Stimulated activated CD4-positive, alpha-beta T cell treated with anti-CD3 and anti-CD28 coated beads, TNF-alpha, amount 100 ng/mL, for 1 hour (primary cell): Measurements from ENCODE around the gene TBC1D14.
"Not testable (repeated sequence)": the region's sequence is repeated elsewhere in the genome, so short reads cannot be mapped to it uniquely, and the experiment has no call there.

Experiments
- DNase-seq, 3 donors: peaks; one replicate each; pipeline ENCODE4 v3.0.0-alpha.2; 2020; ENCODE audit warnings: low read depth in 3 of 3, low spot score in 1 of 3

TBC1D14 gene

DNA sequence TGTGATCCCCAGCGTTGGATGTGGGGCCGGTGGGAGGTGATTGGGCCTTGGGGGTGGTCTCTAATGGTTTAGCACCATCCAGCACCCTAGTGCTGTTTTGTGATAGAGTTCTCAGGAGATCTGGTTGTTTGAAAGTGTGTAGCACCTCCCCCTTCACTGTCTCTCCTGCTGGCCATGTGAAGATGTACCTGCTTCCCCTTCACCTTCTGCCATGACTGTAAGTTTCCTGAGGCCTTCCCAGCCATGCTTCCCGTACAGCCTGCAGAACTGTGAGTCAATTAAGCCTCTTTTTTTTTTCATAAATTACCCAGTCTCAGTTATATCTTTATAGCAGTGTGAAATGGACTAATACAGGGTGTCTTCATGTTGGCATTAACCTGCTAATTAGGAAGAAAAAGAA is 19.3 kb upstream of the TBC1D14 start:
- DNase-seq, result no peak

DNA sequence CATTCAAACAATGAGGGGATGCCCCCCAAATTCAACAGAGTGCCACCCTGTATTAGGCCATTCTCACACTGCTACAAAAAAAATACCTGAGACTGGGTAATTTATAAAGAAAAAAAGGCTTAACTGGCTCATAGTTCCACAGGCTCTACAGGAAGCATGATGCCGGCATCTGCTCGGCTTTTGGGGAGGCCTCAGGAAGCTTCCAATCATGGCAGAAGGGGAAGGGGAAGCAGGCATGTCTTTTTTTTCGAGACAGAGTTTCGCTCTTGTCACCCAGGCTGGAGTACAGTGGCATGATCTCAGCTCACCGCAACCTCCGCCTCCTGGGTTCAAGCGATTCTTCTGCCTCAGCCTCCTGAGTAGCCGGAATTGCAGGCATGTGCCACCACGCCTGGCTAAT is 18.7 kb upstream of the TBC1D14 start:
- DNase-seq, result not testable (repeated sequence)

DNA sequence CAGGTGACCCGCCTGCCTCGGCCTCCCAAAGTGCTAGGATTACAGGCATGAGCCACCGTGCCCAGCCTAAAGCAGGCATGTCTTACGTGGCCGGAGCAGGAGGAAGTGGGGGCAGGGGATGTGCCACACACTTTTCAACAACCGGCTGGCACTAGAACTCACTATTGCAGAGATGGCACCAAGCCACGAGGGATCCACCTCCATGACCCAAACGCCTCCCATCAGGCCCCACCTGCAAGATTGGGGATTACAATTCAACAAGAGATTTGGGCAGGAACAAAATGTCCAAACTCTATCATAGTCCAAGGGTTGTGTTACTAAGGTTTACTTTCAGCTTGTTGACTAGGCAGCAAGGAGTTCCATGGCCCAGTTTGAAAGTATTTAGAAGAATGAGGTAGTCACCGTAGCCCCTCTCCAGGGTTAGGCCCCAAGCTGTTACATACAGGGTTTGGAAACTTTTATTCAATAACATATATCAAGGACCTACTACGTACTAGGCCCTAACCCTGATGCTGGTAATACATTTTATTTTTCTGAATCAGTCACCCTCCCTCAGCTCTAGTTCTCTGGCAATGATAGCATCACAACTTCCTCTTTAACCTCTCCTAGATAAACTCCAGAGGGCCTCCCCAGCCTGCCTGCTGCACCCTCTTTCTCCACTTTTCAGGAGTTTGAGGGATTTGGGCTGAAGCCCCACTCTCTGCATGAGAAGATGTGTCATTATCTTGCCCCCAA is 18.0 kb upstream of the TBC1D14 start:
- DNase-seq, result no peak

DNA sequence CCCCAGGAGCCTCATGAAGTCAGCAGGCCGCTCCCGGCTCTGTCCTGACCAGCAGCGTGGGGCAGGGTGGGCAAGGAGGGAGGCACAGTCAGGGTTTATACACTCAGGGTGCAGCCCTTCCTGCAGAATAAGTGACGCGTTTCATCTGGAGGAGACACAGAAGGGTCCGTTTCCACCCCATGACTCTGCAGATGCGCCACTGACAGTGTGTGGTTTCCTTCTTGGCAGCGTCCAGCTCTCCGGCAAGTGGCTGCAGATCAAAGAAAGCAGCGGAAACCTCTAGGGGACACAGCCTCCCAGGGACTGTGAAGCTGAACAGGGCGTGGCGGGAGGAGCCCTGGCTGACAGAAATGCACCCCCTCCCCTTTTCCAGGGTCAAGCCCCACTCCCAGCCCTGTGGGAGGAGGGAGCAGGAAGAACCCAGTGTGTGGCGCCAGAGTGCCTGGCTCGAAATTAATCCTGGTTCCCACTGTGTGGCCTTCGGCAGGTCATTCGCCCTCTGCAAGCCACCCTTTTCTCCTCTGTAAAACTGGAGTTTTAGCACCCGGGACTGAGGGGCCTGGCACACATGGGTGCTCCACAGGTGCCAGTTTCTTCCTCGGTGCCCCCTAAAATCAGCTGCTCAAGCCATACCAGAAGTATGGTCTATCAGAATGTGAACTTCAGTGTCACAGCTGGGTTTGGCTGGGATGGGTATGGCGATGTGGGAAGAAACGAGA is 17.3 kb upstream of the TBC1D14 start:
- DNase-seq, result no peak

DNA sequence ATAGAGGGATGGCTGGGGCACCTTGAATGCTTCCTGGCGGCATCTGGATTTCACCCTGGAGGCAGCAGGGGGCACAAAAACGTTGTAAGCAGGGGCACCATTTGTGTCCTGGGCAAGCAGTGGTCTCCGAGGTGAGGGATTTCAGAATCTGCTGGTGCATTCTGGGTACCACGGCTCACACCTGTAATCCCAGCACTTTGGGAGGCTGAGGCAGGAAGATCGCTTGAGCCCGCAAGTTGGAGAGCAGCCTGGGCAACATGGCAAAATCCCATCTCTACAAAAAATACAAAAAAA is 16.8 kb upstream of the TBC1D14 start:
- DNase-seq, result no peak

DNA sequence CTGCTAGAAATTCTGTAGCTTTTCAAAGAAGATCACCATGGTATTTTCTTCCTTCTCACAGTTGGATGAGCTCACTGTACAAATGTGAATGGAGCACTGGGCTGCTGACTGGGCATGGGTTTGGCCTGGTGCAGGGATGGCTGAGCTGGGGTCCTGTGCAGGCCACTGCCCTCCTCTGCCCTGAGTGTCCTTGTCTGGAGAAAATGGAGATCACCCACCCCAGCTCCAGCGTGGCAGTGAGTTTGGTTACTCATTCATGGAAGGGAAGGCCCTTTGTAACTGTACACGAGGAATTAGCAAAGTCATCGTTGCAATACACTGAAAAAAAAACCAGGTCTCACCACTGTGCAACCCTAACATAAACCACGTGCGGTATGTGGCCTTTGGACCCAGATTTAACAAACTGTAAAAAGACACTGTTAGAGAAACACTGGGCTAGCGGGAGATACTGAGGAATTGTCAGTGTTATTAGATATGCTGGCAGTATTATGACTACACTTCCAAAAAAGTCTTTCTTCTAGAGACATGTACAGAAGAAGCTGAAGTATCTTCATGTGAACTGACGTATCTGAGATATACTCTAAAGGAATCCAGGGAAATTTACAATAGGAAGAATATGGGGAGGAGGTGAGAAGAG is 16.1 kb upstream of the TBC1D14 start:
- DNase-seq, result no peak

DNA sequence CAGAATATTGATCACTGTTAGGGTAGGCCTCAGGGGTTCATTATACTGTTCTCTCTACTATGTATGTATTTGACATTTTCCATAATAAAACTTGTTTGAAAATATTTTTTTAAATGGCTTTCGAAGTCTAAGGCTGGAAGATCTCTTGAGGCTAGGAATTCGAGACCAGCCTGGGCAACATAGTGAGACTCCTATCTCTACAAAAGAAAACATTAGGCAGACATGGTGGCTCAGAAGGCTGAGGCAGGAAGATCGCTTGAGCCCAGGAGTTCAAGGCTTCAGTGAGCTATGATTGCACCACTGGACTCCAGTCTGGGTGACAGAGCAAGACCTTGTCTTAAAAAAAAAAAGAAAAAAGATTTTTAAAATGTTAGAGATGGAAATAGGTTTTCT is 15.5 kb upstream of the TBC1D14 start:
- DNase-seq, result no peak

DNA sequence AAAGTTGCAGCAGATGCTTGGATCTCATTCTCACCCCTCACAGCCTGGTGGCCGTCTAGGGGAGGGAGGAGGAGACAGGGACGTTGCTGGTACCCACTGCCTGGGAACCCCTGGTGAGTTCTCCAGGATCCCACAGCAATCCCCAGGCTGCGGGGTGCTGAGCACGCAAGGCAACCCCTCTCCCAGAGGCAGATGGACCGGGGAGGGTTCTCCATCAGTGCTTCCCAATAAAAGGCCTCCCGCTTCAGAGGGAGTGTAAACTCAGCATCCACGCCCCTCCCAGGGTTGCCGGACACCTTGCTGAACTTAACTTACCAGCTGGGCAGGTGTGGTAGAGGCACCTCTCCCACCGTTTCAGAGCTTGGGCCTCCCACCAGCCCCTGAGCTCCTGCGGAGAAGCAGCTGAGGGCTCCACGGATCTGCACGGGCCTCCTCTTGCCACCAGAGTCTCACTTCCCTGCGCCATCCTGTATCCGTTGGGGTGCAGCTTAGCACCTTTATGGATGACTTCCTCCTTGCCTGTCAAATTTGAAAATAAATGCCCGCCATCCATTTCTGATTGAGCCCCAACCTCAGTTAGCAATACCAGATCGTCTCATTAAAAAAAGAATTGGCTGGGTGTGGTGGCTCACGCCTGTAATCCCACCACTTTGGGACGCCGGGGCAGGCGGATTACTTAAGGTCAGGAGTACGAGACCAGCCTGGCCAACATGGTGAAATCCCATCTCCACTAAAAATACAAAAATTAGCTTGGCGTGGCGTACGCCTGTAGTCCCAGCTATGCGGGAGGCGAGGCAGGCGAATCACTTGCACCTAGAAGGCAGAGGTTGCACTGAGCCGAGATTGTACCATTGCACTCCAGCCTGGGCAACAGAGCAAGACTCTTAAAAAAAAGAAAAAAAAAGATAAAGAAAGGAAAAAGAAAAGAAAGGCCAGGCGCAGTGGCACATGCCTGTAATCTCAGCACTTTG is 14.8 kb upstream of the TBC1D14 start:
- DNase-seq, result no peak

DNA sequence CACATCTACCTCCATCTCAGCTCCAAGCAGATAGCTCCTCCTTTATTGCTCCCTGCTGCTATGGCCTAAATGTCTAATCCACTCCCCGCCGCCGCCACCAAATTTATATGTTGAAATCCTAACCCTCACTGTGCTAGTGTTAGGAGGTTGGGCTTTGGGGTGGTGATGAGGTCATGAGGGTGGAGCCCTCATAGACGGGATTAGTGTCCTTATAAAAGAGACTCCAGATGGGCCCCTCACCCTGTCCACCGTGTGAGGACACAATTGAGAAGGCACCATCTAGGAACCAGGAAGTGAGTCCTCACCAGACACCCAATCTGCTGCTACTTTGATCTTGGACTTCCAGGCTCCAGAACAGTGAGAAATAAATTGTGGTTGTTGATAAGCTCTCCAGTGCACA is 13.6 kb upstream of the TBC1D14 start:
- no peak for DNase-seq

DNA sequence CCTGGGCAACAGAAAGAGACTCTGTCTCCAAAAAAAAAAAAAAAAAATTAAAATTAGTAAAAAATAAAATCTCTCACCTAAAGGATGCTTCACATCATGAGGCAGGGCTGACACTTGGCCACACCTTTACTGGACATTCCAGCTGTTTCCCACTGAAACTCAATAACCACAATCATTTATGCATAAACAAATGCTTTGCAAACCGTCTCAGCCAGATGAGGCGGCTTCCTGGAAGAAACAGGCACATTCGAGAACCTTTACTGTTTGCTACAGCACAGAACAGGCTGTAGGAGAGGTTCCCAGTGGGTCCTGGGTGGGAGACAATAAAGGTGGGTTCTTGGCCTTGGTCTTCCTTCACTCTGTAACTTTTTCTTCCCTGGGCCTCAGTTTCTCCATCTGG is 10.9 kb upstream of the TBC1D14 start:
- no peak for DNase-seq

DNA sequence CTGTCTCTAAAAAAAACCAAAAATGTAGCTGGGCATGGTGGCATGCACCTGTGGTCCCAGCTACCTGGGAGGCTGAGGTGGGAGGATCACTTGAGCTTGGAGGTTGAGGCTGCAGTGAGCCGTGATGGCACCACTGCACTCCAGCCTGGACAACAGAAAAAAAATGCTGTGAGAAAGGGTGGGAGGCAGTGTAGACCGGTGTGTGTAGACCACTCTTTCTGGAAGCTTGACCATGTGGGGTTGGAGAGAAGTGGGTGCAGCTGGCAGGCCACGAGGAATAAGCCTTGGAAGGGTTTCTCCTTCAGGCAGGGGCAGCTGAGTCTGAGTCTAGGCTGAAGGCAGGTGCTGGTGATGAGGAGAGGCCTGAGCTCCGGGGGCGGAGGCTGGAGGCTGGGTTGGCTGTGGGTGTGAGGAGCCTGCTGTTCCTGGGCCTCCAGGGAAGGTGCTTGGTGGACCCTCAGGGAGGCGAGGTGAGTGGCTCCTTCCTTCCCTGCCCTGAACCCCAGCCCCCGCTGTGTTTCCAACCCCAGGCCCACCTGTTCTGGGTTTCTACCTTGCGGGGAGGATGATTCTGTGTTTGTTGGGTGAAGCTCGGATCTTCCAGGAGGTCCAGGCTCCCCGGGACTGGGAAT is 9.3 kb upstream of the TBC1D14 start:
- DNase-seq, result no peak

DNA sequence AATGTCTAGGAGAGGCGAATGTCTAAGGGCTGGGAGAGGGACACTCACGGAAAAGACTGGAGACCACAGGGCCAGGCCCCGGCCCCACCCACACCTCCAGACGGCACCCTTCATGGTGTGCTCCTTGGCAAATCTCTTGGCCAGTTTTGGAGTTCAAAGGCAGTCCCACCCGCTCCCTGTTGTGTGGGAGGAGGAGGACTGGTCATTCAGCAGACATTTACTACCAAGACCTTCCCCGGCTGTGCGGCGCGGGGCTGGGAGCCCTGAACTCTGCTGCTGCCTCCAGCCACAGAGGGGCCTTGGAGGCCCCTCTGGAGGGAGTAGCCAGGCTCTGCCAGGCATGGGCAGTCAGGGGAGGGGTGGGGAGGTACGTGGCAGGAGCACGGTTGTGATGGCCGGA is 8.7 kb upstream of the TBC1D14 start:
- DNase-seq, result no peak

DNA sequence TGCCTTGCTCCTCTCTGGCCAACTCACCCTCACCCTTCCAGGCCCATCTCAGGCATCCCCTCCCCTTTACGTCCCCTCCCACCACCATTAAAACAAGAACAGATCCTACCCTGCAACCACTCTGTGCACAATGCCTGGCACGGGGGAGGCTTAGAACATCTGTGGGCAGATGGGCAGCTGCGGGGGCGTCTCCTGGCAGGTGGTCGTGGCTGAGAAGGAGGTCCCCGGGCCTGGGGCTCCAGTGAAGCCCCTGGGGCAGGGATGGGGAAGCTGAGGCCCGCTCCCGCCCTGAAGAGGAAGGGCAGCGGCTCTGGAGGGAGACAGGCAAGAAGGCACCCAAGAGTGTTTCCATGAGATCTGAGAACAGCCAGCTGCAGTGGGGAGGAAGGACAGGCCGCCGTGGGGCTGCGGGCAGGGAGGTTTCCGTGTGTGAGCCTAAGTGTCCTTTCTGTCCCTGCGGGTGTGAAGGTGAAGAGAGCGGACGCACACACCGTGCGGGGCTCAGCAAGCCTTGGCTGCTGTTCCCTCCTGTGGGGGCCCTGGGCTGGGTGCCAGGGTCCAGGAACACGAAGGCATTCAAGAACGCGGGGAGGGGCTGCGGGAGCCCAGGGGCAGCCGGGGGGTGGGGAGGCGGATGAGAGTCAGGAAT is 7.8 kb upstream of the TBC1D14 start:
- no peak for DNase-seq

DNA sequence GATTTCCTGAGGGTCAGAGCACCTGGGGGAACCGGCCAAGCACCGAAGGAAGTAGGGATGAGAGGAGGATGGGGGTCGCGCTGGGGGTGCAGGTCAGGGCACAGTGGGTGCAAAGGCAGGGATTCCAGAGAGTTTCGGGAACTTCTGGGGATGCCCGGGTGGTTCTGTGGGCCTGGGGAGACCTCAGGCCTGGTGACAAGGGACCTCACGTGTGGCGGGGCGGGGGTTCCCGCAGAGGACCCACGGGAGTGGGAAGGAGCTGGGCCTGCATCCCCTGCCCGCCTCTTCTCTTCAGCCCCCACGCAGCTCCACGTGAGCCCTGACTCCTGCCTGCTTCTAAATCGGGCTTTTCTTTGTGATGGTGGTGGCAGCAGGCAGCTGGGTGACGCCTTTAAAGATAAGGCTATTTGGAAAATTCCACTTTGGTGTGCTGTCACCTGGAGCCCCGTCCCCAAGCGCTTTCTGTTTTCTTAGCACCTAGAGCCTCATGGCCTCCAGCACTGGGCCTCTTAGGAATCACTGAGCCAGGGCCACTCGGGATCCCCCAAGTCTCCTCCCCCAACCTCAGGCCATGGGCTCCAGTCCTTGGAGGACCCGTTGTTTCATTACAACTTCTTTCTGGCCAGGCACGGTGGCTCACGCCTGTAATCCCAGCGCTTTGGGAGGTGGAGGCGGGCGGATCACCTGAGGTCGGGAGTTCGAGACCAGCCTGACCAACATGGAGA is 7.1 kb upstream of the TBC1D14 start:
- DNase-seq, result no peak

DNA sequence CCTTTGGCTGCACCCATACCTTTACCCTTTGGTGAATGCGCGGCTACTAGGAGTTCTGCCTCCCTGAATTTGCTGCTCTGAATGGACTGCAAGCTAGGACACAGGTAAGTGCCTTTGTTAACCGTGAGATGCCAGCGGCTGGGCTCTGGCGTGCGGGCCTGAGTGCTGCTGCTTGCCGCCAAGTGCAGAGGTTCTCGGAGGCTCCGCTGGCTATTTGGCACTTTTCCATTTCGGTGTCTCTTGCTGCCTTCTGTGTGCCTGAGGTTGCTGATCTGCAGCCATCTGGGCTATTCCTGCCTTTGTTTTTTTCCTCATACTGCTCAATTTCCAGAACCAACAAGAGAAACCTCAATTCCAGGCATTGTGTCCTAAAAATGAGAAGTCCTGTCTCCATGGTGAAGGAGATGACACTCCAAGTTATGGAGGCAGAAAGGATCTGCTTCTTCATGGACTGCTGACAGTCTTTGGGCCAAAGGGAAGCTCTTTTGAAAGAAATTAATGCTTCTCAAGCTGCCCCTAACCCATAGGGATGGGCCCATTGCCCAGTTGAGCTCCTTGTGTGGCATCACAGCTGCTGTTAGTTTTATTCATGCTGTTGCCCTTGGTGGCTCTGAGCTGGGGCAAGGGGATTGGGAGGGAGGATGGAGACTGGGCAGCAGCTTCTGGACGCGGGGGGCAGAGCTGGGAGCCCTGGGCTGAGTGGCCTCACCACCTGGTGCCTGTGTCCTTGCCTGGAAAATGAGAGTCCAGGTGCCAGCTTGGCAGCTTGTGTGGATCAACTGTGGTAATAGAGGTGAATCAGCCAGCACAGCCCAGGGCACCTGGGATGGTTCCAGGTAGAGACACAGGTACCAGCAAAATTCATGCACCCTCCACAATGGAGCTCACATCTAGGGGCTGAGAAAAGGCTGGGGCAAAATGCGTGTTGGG is 3.8 kb upstream of the TBC1D14 start:
- DNase-seq, result no peak

DNA sequence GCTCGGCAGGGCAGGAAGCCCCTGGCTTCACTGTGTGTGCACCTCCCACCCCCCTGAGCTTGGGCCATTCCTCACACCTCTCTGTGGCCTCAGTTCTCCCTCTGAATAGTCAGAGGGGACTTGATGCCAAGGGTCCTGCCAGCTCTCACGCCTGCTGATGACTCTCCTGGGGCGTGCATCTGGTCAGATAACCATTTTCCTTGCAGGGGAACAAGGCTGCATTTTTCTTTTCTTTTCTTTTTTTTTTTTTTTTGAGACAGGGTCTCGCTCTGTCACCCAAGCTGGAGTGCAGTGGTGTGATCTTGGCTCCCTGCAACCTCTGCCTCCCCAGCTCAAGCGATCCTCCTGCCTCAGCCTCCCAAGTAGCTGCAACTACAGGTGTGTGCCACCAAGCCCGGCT is 3.1 kb upstream of the TBC1D14 start:
- not testable (repeated sequence) for DNase-seq

DNA sequence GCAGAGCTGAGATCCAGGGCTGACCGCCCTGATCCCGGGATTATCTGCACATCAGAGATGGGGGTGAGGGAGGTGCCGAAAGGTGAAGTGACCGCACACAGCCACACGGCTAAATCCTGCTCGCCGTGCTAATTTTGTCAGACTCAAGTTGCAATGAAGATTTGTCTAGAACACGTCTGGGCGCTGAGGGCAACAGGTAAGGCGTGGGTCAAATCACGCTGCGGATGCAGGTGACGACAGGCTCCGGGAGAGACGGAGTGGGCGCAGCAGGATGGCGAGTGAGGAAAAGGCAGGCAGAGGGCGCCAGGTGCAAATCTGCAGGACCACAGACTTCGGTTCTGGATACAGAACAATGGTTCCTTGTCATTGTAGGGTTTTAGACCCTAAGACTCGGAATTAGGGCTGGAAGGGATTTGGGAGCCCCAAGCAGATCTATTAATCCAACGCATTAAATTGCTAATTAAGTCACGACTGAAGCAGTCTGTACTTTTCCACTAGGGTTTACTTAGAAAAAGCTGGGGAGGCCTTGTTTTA is 1.9 kb upstream of the TBC1D14 start:
- DNase-seq, result no peak

DNA sequence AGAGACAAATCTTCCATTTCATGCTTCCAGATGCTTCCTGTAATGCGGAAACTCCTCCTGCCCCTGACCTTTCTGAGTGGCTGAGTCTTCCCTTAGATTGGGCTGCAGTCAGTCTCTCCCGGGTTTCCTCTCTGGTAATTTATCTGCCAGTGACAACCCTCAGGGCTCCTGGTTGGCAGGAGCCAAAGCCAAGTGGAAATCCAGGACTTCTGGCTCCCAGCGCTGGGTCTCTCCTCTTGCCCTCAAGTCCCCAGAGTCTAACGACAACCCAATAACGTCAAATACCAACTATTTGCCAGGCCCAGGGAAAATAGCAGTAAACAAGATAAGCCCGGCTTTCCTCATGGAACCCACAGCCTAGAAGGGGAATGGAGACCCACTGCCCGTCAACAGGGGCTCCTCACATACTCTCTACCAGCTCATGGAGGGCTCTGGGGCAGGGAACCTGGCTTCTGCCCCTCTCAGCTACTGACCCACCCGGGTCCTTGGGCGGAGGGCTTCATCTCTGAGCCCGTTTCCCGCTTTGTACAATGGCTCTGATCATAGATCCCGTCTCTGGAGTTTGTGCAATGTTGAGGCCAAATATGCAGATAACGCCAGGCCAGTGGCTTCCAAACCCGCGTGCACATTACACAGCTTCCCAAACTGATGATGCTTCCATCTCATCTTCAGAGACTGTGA is 1.1 kb upstream of the TBC1D14 start:
- DNase-seq, result no peak
